Endothelial cell of umbilical vein (primary cell): ENCODE data around the gene TRAPPC3. TPM values are rescaled to one million over a fixed set of nuclear protein-coding genes. Genes with fewer than 3 reads are reported as not detected.

Source experiments
- BruUV-seq: library from RNA; stranded (reverse); fragments of 400-500 nt; replicated peaks from 2 replicates; lab custom pipeline; 2021; lab: Mats Ljungman, UMichigan
- CTCF ChIA-PET: fragments of 300-600, 350-600 bp; sonication (Branson Sonifier 250); formaldehyde crosslinking; loops from one replicate; lab custom pipeline; 2021; ENCODE audit warnings: antibody characterized with exemption, inconsistent platforms; lab: Charles Lee
- POLR2A ChIA-PET: fragments of 300-600, 350-600 bp; sonication (Branson Sonifier 250); formaldehyde crosslinking; loops from one replicate; lab custom pipeline; 2021; ENCODE audit warnings: antibody characterized with exemption, inconsistent platforms; lab: Charles Lee
- DNase-seq: peaks from one replicate; pipeline ENCODE4 v3.0.0-alpha.2; 2011; ENCODE audit warnings: low read depth, low spot score
- FAIRE-seq: peaks from 2 replicates; lab custom pipeline; 2011; peaks lifted over from hg19 to GRCh38; lab: Jason Lieb, UNC
- H2AFZ ChIP-seq: 2 replicates; pipeline ENCODE4 v1.6.0; 2012; ENCODE audit warnings: low read depth, low read length, control low read depth, inconsistent platforms
- H3K27ac ChIP-seq: 2 replicates; pipeline ENCODE4 v1.5.1; 2011; ENCODE audit warnings: low read depth, mild to moderate bottlenecking, control low read depth, low read length, moderate library complexity; ENCODE audit not compliant: insufficient read depth
- H3K27me3 ChIP-seq, 2 experiments: 2 replicates each; pipeline versions ENCODE4 v1.6.0 to v1.6.1; 2011; ENCODE audit warnings: low read length in 2 of 2, mixed read lengths in 1 of 2; ENCODE audit not compliant: control insufficient read depth in 2 of 2, insufficient read depth in 2 of 2
- H3K36me3 ChIP-seq, 2 experiments: 2 replicates in 1 of 2; 3 replicates in 1 of 2; pipeline ENCODE4 v1.5.1; 2011; ENCODE audit warnings: low read length in 2 of 2, mild to moderate bottlenecking in 1 of 2, moderate library complexity in 1 of 2; ENCODE audit not compliant: control insufficient read depth in 2 of 2, insufficient read depth in 2 of 2; ENCODE audit errors: extremely low read depth in 1 of 2
- H3K4me1 ChIP-seq: 3 replicates; pipeline ENCODE4 v1.5.1; 2011; ENCODE audit warnings: mild to moderate bottlenecking, low read length; ENCODE audit not compliant: control insufficient read depth, insufficient read depth; ENCODE audit errors: extremely low read depth
- H3K4me2 ChIP-seq: 2 replicates; pipeline ENCODE4 v1.6.1; 2011; ENCODE audit warnings: low read length, control low read depth, mixed read lengths; ENCODE audit not compliant: insufficient read depth
- H3K4me3 ChIP-seq, 3 experiments: fragments of 200-600 bp in 1 of 3; sonication (generic), shearing (Covaris generic) in 1 of 3; replicated peaks in 1 of 3; 2 replicates each; pipeline ENCODE4 v1.5.1; 2011 to 2016; ENCODE audit warnings: control low read depth in 3 of 3, low read length in 3 of 3, mild to moderate bottlenecking in 2 of 3, inconsistent platforms in 1 of 3, low read depth in 1 of 3, moderate library complexity in 1 of 3; ENCODE audit not compliant: insufficient read depth in 1 of 3
- H3K79me2 ChIP-seq: 2 replicates; pipeline ENCODE4 v1.6.0; 2012; ENCODE audit warnings: low read length, inconsistent platforms; ENCODE audit not compliant: control insufficient read depth, insufficient read depth
- H3K9ac ChIP-seq: replicated peaks from 2 replicates; pipeline ENCODE3; 2011; ENCODE audit warnings: low read length, control low read depth; ENCODE audit not compliant: insufficient read depth; ENCODE audit errors: extremely low read depth
- H3K9me1 ChIP-seq: replicated peaks from 3 replicates; pipeline ENCODE4 v1.6.0; 2011; ENCODE audit warnings: mild to moderate bottlenecking, low read length; ENCODE audit not compliant: control insufficient read depth, insufficient read depth; ENCODE audit errors: extremely low read depth
- H3K9me3 ChIP-seq: replicated peaks from 2 replicates; pipeline ENCODE4 v1.5.1; 2012; ENCODE audit warnings: low read length, inconsistent platforms; ENCODE audit not compliant: control insufficient read depth, insufficient read depth
- H4K20me1 ChIP-seq: replicated peaks from 2 replicates; pipeline ENCODE3; 2011; ENCODE audit warnings: mild to moderate bottlenecking, low read length; ENCODE audit not compliant: control insufficient read depth, insufficient read depth; ENCODE audit errors: extremely low read depth
- CTCF ChIP-seq, 2 donors: IDR thresholded peaks; 1 replicate in 1 of 2; 2 replicates in 1 of 2; pipeline ENCODE4 v1.5.1; 2011; ENCODE audit warnings: low read length in 2 of 2, mild to moderate bottlenecking in 2 of 2, moderate library complexity in 2 of 2, control low read depth in 1 of 2, inconsistent platforms in 1 of 2, low read depth in 1 of 2; ENCODE audit not compliant: insufficient read depth in 1 of 2; ENCODE audit errors: extremely low read depth in 1 of 2
- EZH2 ChIP-seq: IDR thresholded peaks from 2 replicates; pipeline ENCODE4 v1.6.1; 2012; ENCODE audit warnings: borderline replicate concordance, low read depth, mild to moderate bottlenecking, moderate library complexity, low read length, inconsistent platforms; ENCODE audit not compliant: severe bottlenecking
- FOS ChIP-seq: IDR thresholded peaks from 2 replicates; pipeline ENCODE4 v1.6.1; 2011; ENCODE audit warnings: mild to moderate bottlenecking, low read length, moderate library complexity, borderline replicate concordance; ENCODE audit not compliant: insufficient read depth
- JUN ChIP-seq: IDR thresholded peaks from 2 replicates; pipeline ENCODE4 v1.6.1; 2011; ENCODE audit warnings: borderline replicate concordance, low read depth; ENCODE audit not compliant: insufficient read length, insufficient read depth
- MYC ChIP-seq: IDR thresholded peaks from one replicate; pipeline ENCODE4 v1.6.1; 2011; ENCODE audit warnings: mild to moderate bottlenecking, low read depth, low read length
- POLR2A ChIP-seq: IDR thresholded peaks from 2 replicates; pipeline ENCODE4 v1.6.1; 2012; ENCODE audit warnings: low read depth, mild to moderate bottlenecking, control low read depth, low read length
- POLR2AphosphoS5 ChIP-seq: IDR thresholded peaks from 2 replicates; pipeline ENCODE4 v1.6.1; 2012; ENCODE audit warnings: low read depth, mild to moderate bottlenecking, control low read depth, low read length, moderate library complexity; ENCODE audit not compliant: insufficient read depth
- dilution Hi-C: fragments of 300-500 bp; cut with MboI; formaldehyde crosslinking; loops from one replicate; pipeline ENCODE4 v1.15.0; 2019; ENCODE audit warnings: low sequenced_read_pairs; ENCODE audit not compliant: extremely low pct_ligation_motif_present
- intact Hi-C: fragments of 100-400 bp; cut with micrococcal nuclease; formaldehyde crosslinking; loops from one replicate; pipeline ENCODE4 v1.10.0; 2022
- polyA plus RNA-seq, 4 experiments: library from polyadenylated mRNA; depleted of rRNA in 3 of 4; stranded (reverse) in 3 of 4; unstranded in 1 of 4; fragments of >200 nt; gene quantifications; 2 replicates each; pipeline versions ENCODE4 v1.2.1 to v1.2.3, GENCODE V29; 2011 to 2012; ENCODE audit warnings: missing spikeins in 1 of 4
- total RNA-seq: library from RNA; stranded (reverse); gene quantifications from 2 replicates; pipeline ENCODE4 v1.2.3, GENCODE V29; 2021
- TF ChIP-seq, protein P1 (sequence below): IDR thresholded peaks from 2 replicates; pipeline ENCODE4 v1.6.1; 2011; ENCODE audit not compliant: insufficient read depth, insufficient read length

The TRAPPC3 gene
- total and polyA plus RNA-seq, 2 donors (not counting 3 experiments of a cell fraction or from before 2014, with no cell fraction given): 93.4 to 125 TPM

- Histone ChIP-seq H3K9ac (no peak overlapping the region), H3K4me3 (no peak overlapping the region), H4K20me1 (no peaks in the 10 kb centered on the region), H3K36me3 (no peaks in the 10 kb centered on the region), H2AFZ (no peak overlapping the region), H3K27ac (no peak overlapping the region), H3K79me2 (no peaks in the 10 kb centered on the region), H3K27me3 (no peaks in the 10 kb centered on the region), H3K9me1 (no peaks in the 10 kb centered on the region), H3K4me1 (no peaks in the 10 kb centered on the region), H3K9me3 (no peaks in the 10 kb centered on the region), H3K4me2 (no peak overlapping the region)
- intact Hi-C loops: no loop called here
- FAIRE-seq (no peak), DNase-seq (no peak)
- CTCF ChIA-PET: interaction anchor here (2.1 to 2.9 kb wide), 2 partner anchors 9 to 26 kb away, joined by 9 read pairs; no protein-coding TSS in a partner anchor
- no TSS peak for BruUV-seq
- POLR2A ChIA-PET: no interaction called here
- dilution Hi-C loops: no loop called here
- TF ChIP-seq MYC: no peak
- no peak for TF ChIP-seq POLR2A
Measured at GRCh38 chr1:36108314-36108713, 41.0 kb downstream of the TRAPPC3 start.

DNA sequence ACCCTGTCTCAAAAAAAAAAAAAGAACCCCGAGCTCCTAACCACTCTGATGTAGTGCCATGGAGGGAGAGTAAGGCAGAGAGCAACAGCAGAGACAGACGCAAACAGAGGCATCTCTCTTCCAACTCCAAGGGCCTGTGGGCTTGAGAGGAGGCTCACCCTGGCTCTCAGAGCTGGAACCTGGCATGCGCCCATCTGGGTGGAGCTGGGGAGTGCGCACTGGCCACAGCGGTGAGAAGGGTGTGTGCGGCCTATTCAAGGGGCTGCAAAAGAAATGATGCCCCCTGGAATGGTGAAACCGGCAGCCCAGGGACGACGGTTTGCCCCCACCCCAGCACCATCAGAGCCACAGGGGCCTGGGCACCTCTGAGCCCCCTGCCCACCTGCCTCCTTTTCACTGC, 41.9 kb downstream of the TRAPPC3 start:
- POLR2A ChIA-PET: no interaction called here

More for the DNA sequence above, 41.9 kb downstream of the TRAPPC3 start:
- Histone ChIP-seq H3K27me3 (no peaks in the 10 kb centered on the region), H3K27ac (no peak overlapping the region), H2AFZ (no peak overlapping the region), H3K9ac (no peak overlapping the region), H3K4me3 (no peak overlapping the region), H3K9me3 (no peaks in the 10 kb centered on the region), H3K36me3 (no peaks in the 10 kb centered on the region), H3K4me2 (no peak overlapping the region), H4K20me1 (no peaks in the 10 kb centered on the region), H3K79me2 (no peaks in the 10 kb centered on the region), H3K9me1 (no peaks in the 10 kb centered on the region), H3K4me1 (no peaks in the 10 kb centered on the region)
- TF ChIP-seq, protein P1, sequence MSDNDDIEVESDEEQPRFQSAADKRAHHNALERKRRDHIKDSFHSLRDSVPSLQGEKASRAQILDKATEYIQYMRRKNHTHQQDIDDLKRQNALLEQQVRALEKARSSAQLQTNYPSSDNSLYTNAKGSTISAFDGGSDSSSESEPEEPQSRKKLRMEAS: no peak
- TF ChIP-seq FOS (no peak), JUN (no peak), EZH2 (no peak), POLR2A (no peak), POLR2AphosphoS5 (no peak), MYC (no peak), CTCF (IDR thresholded peaks at IDR 0.05; ENCODE audit: extremely low read depth in 1 of 2, insufficient read depth in 1 of 2, low read depth in 1 of 2, low read length in 2 of 2) (no peak)
- intact Hi-C loops (no loop called here), dilution Hi-C loops (no loop called here)
- FAIRE-seq (no peak), DNase-seq (no peak)
- BruUV-seq: no TSS peak
- CTCF ChIA-PET: interaction anchor here (0.8 to 13.8 kb wide), 4 partner anchors 10 to 81 kb away, joined by 3 to 233 read pairs (median 8); no protein-coding TSS in a partner anchor
